Erythroblast (primary cell): ENCODE results near the gene MAP6.

Experiments
- DNase-seq, 2 experiments: peaks; one replicate each; lab custom pipeline; 2025; lab: John Stamatoyannopoulos, UW
- GATA1 ChIP-seq: IDR thresholded peaks from 2 replicates; pipeline ENCODE4 v1.6.1; 2011; ENCODE audit warnings: low read depth, mild to moderate bottlenecking, control low read depth, low read length, moderate library complexity
- POLR2A ChIP-seq: IDR thresholded peaks from 2 replicates; pipeline ENCODE4 v1.6.1; 2011; ENCODE audit warnings: mild to moderate bottlenecking, low read length

MAP6 gene

DNA sequence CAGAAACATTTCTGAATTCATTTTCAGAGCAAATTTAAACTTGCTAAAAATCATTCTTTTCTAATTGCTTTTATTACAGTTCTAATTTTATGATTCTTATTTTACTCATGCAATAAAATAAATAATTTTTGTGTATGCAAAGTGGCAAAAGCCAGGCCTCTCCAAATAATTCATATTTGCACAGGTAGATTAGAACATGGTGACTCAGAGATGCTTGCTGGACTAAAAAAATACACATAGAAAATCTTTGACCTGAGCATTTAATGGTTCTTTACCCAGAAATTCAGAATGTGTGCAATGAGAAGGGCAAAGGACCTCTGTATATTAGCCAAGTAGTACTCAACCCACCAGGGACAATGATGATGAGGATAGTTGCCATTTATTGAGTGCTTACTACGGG, 15.3 kb downstream of the MAP6 start:
- DNase-seq, result no peak
- no peak for TF ChIP-seq GATA1
- no peak for TF ChIP-seq POLR2A

DNA sequence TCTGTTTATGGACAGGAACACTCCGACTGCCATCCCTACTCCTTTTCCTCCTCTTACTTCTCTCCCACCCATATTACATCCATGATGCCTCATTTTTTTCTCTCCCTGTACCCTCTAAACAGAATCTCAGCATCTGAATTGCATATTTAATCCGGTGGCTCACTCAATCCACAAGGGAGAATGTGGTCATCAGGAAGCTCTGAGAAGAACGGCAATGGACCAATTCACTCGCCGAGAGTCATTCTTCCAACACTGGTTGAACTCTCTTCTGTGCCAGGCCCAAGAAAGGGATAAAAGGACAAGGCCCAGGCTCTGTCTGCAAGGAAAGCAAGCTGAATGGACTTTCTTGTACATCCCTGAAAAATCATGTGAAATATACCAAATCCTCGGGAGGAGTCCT, 15.9 kb downstream of the MAP6 start:
- DNase-seq, result no peak
- TF ChIP-seq POLR2A (no peak), GATA1 (no peak)

DNA sequence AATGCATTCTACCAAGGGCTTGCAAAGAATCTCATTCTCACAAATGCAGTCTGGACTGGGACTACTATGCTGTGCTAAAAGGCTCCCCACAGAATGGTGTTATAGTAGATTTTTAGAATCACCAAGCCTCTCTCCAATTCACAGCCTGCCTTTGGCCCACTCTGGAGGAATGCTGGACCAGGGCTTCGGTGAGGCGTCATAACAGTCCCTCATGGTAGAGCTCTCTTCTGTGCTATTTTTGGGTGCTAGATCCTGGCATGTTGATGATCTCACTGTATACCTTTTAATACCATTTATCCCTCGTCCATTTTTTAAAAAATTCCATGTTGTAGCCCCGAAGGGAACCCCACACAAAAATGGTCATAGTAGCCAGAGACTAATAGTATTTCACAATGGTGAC, 17.6 kb downstream of the MAP6 start:
- no peak for DNase-seq
- TF ChIP-seq POLR2A (no peak), GATA1 (no peak)

DNA sequence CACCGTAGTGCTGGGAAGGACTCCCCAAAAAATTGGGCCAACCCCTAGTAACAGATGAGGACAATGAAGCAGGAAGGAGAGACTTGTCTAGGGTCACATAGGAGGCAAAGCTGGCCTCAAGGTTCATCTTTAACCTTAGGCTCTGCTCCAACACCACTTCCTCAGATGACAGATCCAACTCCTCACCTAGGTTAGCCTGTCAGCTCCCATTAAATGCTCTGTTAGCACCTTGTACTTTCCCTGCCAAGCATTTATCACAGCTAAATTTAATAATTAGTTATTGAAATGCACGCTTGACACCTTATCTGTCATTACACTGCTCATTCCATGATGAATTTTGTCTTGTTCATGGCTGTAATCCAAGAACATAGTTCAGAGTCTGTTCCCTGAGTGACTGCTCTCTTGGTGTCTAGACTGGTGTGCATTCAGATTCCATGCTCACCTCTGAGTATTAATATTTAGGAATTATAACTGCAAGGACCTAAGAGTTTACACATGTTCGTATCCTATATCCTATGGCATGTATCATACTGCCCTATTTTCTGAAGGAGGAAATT, 18.6 kb downstream of the MAP6 start:
- TF ChIP-seq GATA1 (no peak), POLR2A (no peak)
- DNase-seq, result no peak

- no peak for DNase-seq
- TF ChIP-seq GATA1, result no peak
- TF ChIP-seq POLR2A, result no peak
Observed at GRCh38 chr11:75644946-75645345, 23.9 kb downstream of the MAP6 start.

- TF ChIP-seq POLR2A, result no peak
- TF ChIP-seq GATA1, result no peak
- DNase-seq, result no peak
Observed at GRCh38 chr11:75644370-75644769, 24.5 kb downstream of the MAP6 start.

- TF ChIP-seq POLR2A, result no peak
- no peak for TF ChIP-seq GATA1
- DNase-seq, result no peak
Observed at GRCh38 chr11:75642402-75643113, 26.3 kb downstream of the MAP6 start.

GRCh38 chr11:75639762-75640181, 29.1 kb downstream of the MAP6 start:
- peak; percentile 71 to 76 for DNase-seq
- TF ChIP-seq POLR2A (no peak), GATA1 (no peak)

- TF ChIP-seq GATA1, result no peak
- TF ChIP-seq POLR2A, result no peak
- no peak for DNase-seq
Observed at GRCh38 chr11:75637998-75638397, 30.8 kb downstream of the MAP6 start.

DNA sequence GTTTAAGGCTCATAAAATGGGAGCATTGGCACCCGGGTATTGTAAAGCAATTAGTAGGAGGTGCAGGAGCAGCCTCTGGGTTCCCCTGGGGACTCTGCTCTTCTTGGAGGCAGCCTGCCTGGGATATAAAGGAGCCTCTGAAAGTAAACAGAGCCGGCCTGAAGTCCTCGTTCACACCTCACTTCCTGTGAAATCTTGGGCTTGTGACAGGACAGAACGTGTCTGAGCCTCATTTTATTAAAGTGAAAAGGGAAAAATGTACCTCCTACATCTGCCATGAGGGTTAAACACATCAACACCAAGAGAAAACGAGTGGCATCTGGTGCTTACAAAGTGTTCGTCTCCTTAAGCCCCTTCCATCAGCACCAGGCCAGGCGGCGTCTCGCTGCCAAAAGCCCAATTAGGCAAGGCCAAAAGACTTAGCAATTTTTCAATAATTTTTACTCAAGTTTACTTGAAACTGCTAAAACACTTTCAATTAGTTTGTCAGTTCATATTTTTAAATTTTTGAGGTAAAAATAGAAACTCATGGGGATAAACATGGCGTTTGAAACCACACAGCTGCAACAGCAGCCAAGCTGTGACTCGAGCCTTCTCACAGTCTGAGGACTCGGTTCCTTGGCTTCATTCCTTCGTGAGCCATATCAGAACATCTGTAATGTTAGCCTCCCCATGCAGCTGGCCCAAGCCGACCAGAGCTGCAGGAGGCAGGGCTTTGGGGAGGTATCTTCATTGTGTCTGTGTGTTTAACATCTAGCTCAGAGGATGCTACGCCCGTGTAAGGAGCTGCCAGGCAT, 33.6 kb downstream of the MAP6 start:
- TF ChIP-seq GATA1 (no peak), POLR2A (no peak)

DNA sequence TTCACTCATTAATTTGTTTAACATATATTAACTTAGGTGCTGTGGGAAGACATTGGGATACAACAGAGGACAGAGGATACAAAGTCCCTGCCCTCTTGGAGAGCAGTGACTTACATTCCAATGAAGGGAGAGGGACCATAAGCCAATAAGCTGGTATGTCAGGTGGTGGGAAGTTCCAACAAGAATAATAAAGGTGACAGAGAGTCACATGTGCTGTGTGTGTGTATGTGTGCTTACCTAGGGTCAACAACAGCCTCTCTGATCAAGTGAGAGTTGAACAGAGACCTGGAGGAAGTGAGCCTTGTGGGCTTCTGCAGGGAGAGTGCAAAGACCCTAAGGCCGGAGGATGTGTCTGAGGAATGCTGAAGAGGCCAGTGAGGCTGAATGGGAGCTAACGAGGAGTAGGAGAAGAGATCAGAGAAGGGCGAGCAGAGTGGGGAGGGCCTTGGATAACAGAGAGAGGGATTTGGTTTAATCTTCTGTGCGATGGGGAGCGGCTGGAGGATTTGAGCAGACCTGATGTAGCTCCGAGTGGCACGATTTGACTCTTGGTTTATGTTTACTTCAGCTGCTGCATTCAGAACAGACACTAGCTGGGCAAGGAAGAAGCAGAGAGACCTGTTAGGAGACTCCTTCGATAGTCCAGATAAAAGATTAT, 35.3 kb downstream of the MAP6 start:
- TF ChIP-seq POLR2A (no peak), GATA1 (no peak)
- DNase-seq, result no peak

More for the DNA sequence above, 33.6 kb downstream of the MAP6 start:
- DNase-seq, result peak; percentile 31 to 40

DNA sequence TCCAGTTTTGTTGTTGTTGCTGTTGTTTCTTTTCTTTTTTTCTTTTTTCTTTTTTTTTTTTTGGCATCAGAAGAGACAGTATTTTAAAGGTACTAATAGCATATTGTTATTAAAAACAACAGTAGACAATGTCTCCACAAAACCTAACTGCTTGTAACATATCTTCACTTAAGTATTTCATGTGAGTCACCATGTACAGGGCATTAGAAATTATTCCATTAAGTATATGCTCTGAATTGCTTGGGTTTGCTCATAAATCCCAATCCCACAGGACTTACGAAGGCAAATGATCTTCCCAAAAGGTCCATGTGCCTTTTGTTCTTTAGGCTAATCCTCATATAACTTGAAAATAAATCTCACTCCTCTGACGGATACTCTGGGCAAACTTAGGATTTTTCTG, 35.9 kb downstream of the MAP6 start:
- TF ChIP-seq POLR2A, result no peak
- no peak for TF ChIP-seq GATA1
- no peak for DNase-seq

DNA sequence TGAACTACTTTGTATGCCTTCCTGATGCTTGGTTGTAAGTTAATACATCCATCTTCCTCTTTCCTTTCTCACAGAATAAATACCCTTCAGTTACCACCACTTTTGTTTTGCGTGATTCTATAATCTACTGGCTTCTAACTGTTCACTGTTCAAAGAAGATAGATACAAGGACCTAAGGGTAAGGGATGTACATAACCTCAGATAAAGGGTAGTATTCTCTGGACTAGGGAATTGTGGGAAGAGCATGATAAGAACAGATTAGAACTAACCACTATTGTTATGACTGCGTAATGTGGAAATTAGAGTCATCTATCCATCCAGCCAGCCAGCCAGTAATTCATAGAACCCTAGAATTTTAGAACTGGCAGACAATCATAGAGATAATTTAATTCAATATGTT, 36.4 kb downstream of the MAP6 start:
- DNase-seq, result peak in 1 of 2 experiments; percentile 43
- TF ChIP-seq GATA1 (no peak), POLR2A (no peak)
